GM19043 (cell line): Measurements from ENCODE around the gene NKIRAS1.
"Not testable (repeated sequence)": the region's sequence is repeated elsewhere in the genome, so short reads cannot be mapped to it uniquely, and the experiment has no call there.

Experiments
- ATAC-seq: cut with Tn5 transposase; IDR thresholded peaks from one replicate; pipeline ENCODE4 v1.9.1; 2021; ENCODE audit warnings: low read depth; ENCODE audit not compliant: unreplicated experiment

The NKIRAS1 gene

GRCh38 chr3:23911397-23911796 lies 5.4 kb downstream of the NKIRAS1 start:
- no peak for ATAC-seq

DNA sequence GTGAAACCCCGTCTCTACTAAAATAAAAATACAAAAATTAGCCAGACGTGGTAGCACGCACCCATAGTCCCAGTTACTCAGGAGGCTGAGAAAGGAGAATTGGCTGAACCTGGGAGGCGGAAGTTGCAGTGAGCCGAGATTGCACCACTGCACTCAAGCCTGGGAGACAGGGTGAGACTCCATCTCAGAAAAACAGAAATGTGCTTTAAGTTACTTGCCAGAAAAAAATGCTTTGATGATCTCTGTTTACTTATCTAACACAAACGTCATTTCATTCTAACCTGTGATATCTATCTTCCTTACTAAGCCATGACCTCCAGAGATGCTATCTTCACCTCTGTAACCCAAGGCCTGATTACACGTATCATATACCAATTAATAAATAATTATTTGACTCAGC lies 7.4 kb downstream of the NKIRAS1 start:
- no peak for ATAC-seq

GRCh38 chr3:23904545-23904944 lies 12.2 kb downstream of the NKIRAS1 start:
- ATAC-seq = no peak

GRCh38 chr3:23900744-23901143 lies 16.0 kb downstream of the NKIRAS1 start:
- ATAC-seq = no peak

GRCh38 chr3:23895181-23895580 lies 21.6 kb downstream of the NKIRAS1 start:
- ATAC-seq = no peak

DNA sequence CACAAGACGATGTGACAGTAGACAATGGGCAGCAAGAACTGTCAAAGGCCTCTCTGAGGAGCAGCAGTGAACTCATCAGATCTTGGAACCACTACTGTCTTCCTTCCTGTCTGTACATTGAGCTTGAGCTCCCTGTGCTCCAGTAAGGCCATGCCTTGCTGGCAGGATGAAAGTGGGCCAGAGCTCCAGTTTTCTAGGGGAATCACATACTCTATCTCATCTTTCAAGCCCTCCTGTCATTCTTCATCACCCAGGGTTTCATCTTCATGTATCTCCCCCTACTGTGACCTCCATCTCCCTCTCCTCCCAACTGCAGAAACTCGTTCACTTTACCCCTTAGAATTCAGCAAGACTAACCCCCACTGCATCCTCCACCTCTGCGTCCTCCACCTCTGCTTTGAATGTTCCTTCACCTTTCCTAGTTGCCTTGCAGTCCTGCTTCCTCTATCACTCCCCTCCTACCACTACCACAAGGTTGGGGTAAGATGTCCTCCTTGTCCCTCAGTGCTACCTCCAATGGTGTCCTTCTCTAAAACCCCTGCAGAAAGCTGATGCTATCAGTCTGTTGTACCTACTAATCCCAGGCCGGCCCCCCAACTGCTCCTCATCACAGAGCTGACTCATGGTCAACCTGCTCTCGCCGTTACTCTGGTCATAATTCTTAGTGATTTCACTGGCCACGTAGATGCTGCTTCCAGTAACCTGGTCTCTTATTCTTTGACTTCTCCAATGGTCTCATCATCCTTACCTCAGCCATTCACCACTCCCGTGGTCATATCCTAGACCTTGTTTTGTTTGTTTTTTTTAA lies 22.3 kb downstream of the NKIRAS1 start:
- ATAC-seq = no peak

- no peak for ATAC-seq
These were observed 26.8 kb downstream of the NKIRAS1 start for GRCh38 chr3:23889950-23890349.

- no peak for ATAC-seq
These were observed 27.4 kb downstream of the NKIRAS1 start for GRCh38 chr3:23889386-23889785.

- no peak for ATAC-seq
These were observed 28.1 kb downstream of the NKIRAS1 start for GRCh38 chr3:23888617-23889228.

DNA sequence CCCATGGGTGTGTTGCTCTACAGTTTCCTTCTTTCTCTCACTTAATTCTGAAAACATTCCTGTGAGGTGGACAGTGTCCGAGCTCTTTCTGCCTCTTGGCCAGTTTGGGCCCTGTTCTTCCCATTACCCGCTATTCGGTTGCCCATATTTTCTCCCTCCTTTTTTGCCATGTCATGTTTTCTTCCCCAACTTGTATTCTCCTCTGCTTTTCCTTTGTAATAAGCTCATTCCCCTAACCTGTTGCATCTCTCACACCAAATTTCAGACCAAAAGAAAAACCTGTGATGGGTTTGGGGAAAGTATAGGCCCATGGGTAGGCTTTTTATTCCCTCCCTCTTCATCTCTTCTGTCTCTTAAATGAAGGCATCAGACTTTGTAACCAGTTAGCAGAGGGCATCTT lies 30.5 kb downstream of the NKIRAS1 start:
- ATAC-seq = no peak

- ATAC-seq = no peak
These were observed 31.6 kb downstream of the NKIRAS1 start for GRCh38 chr3:23885210-23885609.

GRCh38 chr3:23884481-23884880 lies 32.3 kb downstream of the NKIRAS1 start:
- no peak for ATAC-seq

GRCh38 chr3:23882487-23882918 lies 34.3 kb downstream of the NKIRAS1 start:
- ATAC-seq = no peak

GRCh38 chr3:23881993-23882392 lies 34.8 kb downstream of the NKIRAS1 start:
- not testable (repeated sequence) for ATAC-seq

DNA sequence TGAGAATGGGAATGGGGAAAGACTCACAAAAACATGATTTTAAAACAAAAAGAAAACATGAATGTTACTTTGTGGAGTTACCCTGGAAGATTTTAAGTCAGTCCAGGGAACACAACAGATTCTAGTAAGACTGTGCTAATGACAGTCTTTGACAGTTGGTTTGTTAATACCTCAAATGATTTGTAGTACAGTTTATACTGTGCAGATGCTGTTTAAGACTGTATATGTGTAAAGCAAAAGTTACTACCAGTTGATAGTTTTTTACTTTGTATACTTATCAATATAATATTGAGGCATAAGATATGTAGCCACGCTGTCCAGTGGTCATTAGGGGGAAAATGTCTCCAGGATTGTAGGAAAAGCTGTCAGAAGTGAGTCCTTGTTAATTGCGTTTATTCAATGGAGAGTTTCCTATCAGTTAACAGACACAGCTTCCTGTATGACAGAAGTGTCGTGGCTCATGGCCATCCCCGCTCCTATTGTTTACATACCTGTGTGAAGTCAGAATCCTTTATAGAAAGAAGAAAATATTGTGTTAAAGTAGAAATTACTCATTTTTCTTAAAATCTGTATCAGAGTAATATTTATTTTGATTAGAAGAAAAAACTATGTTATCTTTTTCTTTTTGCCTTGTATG lies 36.0 kb downstream of the NKIRAS1 start:
- ATAC-seq = no peak

DNA sequence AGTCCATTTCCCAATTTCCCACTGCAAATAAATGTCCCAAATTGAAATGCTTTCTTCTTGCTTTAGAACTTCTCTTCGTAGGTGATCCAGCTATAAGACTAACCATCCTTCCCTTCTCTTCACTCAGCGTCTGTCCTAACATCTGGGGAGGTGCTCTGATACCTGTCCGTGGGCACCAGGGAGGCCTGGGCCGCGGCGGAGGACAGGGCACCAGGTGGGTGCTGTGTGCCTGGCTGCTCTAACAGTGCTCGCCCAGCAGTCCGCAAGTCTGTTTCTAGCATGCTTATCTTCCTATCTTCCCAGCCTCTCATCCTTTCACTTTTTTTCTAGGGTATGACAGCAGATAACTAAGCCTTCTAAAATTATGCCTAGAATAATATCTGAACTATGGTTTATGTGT lies 37.3 kb downstream of the NKIRAS1 start:
- no peak for ATAC-seq

DNA sequence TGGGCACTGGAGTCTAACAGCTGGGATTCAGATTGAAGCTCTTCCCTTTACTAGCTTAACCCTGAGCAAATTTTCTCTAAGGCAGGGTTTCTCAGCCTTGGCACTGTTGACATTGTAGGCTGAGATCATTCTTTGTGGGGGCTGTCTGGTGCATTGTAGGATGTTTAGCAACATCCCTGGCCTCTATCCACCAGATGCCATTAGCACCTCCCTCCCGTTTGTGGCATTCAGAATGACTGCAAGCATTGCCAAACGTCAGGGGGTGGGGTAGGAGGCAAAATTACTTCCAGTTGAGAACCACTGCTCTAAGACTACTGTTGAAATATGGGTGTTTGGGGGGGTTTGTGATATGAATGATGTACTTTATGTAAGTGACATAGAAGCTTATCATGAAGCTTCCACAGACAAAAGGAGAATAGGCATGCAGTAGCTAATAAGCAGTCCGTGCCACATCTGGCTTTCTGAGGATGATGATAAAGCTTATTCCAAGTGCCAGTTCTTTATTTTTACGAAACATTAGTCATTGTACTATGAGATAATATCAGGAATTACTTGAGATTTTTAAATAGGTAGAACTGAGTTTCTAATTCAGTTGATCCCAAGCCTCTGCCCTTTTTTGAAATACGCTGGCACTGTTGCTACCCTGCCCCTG lies 39.3 kb downstream of the NKIRAS1 start:
- no peak for ATAC-seq

DNA sequence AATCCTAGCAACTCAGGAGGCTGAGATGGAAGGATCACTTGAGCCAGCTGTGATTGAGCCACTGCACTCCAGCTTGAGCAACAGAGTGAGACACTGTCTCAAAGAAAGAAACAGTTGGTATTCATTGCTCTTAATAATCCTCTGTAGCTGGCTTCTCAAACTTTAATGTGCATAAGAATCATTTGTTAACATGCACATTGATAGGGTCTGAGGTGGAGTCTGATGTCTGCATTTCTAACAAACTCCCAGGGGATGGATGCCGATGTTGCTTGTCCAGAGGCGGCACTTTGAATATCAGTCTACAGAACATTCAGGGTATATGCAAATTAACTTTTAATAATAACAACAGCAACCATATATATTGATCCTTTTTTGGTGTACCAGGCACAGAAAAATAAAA lies 39.9 kb downstream of the NKIRAS1 start:
- no peak for ATAC-seq

DNA sequence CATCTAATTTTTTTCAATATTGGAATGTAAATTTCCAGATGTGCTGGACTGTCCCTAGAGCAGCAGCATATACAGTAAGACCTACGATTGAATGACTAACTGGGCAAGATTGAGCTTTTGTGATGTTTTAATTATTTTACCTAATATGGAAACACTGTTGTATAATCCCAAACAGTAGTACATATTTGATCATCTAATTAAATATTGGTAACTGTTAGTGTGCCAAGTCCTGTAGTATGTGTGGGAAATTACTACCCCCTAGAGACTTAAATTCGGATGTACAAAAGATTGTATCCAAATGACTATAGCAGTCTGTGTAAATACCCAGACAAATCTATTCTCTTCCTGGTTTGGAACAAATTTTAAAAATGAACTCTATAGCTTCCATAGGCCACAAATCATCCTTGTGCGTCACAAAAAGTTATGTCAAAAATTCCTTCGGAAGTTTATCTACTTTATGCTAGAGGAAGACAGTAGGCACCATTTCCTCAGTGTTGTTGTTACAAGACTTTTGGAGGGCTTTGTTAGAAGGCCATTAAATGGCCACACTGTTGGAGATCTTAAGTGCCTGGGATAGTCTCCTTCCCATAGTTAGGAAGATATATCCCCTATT lies 41.6 kb downstream of the NKIRAS1 start:
- no peak for ATAC-seq

GRCh38 chr3:23874359-23875112 lies 42.3 kb downstream of the NKIRAS1 start:
- no peak for ATAC-seq
